ENCODE results near the gene SFXN2.
"Not testable (repeated sequence)": the region's sequence is repeated elsewhere in the genome, so short reads cannot be mapped to it uniquely, and the experiment has no call there.

Gene SFXN2

GRCh38 chr10:102681696-102682095, 32.7 kb upstream of the SFXN2 start:
- no peak for DNase-seq (ENCODE audit: low spot score)

GRCh38 chr10:102682416-102682815, 32.0 kb upstream of the SFXN2 start:
- DNase-seq (ENCODE audit: low spot score), result no peak

GRCh38 chr10:102682981-102683380, 31.5 kb upstream of the SFXN2 start:
- no peak for DNase-seq (ENCODE audit: low spot score)

- DNase-seq (ENCODE audit: low spot score), result no peak
Measured at GRCh38 chr10:102683736-102684135, 30.7 kb upstream of the SFXN2 start.

- DNase-seq (ENCODE audit: low spot score), result no peak
Measured at GRCh38 chr10:102691285-102692066, 23.0 kb upstream of the SFXN2 start.

- DNase-seq (ENCODE audit: low spot score), result not testable (repeated sequence)
Measured at GRCh38 chr10:102695401-102695800, 19.0 kb upstream of the SFXN2 start.

GRCh38 chr10:102696736-102697135, 17.7 kb upstream of the SFXN2 start:
- DNase-seq (ENCODE audit: low spot score), result no peak

- no peak for DNase-seq (ENCODE audit: low spot score)
Measured at GRCh38 chr10:102698894-102699293, 15.5 kb upstream of the SFXN2 start.

GRCh38 chr10:102701272-102701671, 13.2 kb upstream of the SFXN2 start:
- no peak for DNase-seq (ENCODE audit: low spot score)

- DNase-seq (ENCODE audit: low spot score), result no peak
Measured at GRCh38 chr10:102701796-102702195, 12.6 kb upstream of the SFXN2 start.

GRCh38 chr10:102702742-102703141, 11.7 kb upstream of the SFXN2 start:
- no peak for DNase-seq (ENCODE audit: low spot score)

- no peak for DNase-seq (ENCODE audit: low spot score)
Measured at GRCh38 chr10:102704915-102705314, 9.5 kb upstream of the SFXN2 start.

- DNase-seq (ENCODE audit: low spot score), result peak; percentile 38
Measured at GRCh38 chr10:102705531-102705930, 8.9 kb upstream of the SFXN2 start.

GRCh38 chr10:102710609-102711008, 3.8 kb upstream of the SFXN2 start:
- DNase-seq (ENCODE audit: low spot score), result peak; percentile 29

GRCh38 chr10:102712089-102712488, 2.3 kb upstream of the SFXN2 start:
- DNase-seq (ENCODE audit: low spot score), result peak; percentile 59

GRCh38 chr10:102712843-102713538, 1.4 kb upstream of the SFXN2 start:
- no peak for DNase-seq (ENCODE audit: low spot score)

- DNase-seq (ENCODE audit: low spot score), result no peak
Measured at GRCh38 chr10:102713539-102713813, 960 bp upstream of the SFXN2 start.

- DNase-seq (ENCODE audit: low spot score), result peak; percentile 99
Measured at GRCh38 chr10:102713814-102714620, 419 bp upstream of the SFXN2 start, which contains the start of gene ARL3. Gene ARL3, minus strand, starts transcription at chr10:102714397. Its CDS starts 122 bp downstream, at chr10:102714275.

- peak; percentile 27 for DNase-seq (ENCODE audit: low spot score)
Measured at GRCh38 chr10:102715880-102716279, 1.4 kb downstream of the SFXN2 start.

- not testable (repeated sequence) for DNase-seq (ENCODE audit: low spot score)
Measured at GRCh38 chr10:102716900-102717565, 2.6 kb downstream of the SFXN2 start.

- DNase-seq (ENCODE audit: low spot score), result peak; percentile 30
Measured at GRCh38 chr10:102718220-102718619, 3.8 kb downstream of the SFXN2 start.

- no peak for DNase-seq (ENCODE audit: low spot score)
Measured at GRCh38 chr10:102720337-102720736, 5.9 kb downstream of the SFXN2 start.

Measured in NAMALWA (cell line).